ENCODE measurements around the gene MOGAT2. TPM values are rescaled to one million over a fixed set of nuclear protein-coding genes. Genes with fewer than 3 reads are reported as not detected.

The MOGAT2 gene
- total RNA-seq, 1 experiment from 2014 or later: 0.39 TPM

DNA sequence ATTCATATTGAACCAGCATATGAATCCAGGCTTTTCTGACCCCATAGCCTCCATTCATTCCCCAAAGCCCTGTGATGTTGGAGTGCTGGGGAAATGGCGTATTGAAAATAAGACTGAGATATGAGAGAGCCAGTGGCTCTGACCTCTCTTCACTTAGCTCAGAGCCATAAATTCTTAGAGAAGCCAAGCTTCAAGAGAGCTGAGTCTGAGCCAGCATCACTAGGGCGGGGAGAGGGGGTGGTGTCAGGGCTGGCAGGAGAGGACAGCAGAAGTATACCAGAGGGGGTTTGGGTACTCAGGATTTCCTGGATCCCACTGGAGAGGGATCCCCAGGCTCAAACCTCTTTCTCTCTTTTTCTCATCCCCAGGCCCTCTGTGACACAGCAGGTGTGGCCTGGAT, 16.7 kb upstream of the MOGAT2 start:
- ChIA-PET CTCF (interaction anchor here (1.0 kb wide), 1 partner anchor 54 kb away, joined by 6 read pairs; no protein-coding TSS in a partner anchor), POLR2A (no interaction called here)
- no peaks in the 10 kb centered on the region for H3K27me3 Mint-ChIP-seq (ENCODE audit: insufficient read depth, unreplicated experiment)
- Histone ChIP-seq H3K27me3 (replicated peaks; ENCODE audit: control insufficient read depth, insufficient read depth, low read length) (no peaks in the 10 kb centered on the region), H3K9me3 (peaks cover 5% of the 10 kb centered on the region; the same call in 1 of the 2 replicates), H3K4me1 (peaks cover 28% of the 10 kb centered on the region), H3K36me3 (ENCODE audit: control insufficient read depth, insufficient read depth, low read length) (no peaks in the 10 kb centered on the region), H3K4me3 (ENCODE audit: low read depth, low read length) (no peak overlapping the region)
- no TSS peak for BruUV-seq (replicated peaks)
- intact Hi-C loops (cut with micrococcal nuclease; ENCODE audit: unreplicated experiment): no loop called here
- H3K9me3 Mint-ChIP-seq (ENCODE audit: unreplicated experiment): peaks cover 19% of the 10 kb centered on the region
- H3K36me3 Mint-ChIP-seq (ENCODE audit: insufficient read depth, unreplicated experiment): peaks cover 18% of the 10 kb centered on the region
- DNase-seq: no peak
- TF ChIP-seq, protein P1, sequence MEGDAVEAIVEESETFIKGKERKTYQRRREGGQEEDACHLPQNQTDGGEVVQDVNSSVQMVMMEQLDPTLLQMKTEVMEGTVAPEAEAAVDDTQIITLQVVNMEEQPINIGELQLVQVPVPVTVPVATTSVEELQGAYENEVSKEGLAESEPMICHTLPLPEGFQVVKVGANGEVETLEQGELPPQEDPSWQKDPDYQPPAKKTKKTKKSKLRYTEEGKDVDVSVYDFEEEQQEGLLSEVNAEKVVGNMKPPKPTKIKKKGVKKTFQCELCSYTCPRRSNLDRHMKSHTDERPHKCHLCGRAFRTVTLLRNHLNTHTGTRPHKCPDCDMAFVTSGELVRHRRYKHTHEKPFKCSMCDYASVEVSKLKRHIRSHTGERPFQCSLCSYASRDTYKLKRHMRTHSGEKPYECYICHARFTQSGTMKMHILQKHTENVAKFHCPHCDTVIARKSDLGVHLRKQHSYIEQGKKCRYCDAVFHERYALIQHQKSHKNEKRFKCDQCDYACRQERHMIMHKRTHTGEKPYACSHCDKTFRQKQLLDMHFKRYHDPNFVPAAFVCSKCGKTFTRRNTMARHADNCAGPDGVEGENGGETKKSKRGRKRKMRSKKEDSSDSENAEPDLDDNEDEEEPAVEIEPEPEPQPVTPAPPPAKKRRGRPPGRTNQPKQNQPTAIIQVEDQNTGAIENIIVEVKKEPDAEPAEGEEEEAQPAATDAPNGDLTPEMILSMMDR (IDR thresholded peaks at IDR 0.05; ENCODE audit: insufficient read depth in 1 of 2, low read depth in 1 of 2, low read length in 1 of 2, severe bottlenecking in 1 of 2, unreplicated experiment in 1 of 2): no peak
- no peak overlapping the region for H3K4me3 Mint-ChIP-seq (ENCODE audit: unreplicated experiment)
- H3K27ac Mint-ChIP-seq (ENCODE audit: unreplicated experiment): no peak overlapping the region
- H3K4me1 Mint-ChIP-seq (ENCODE audit: low read depth, unreplicated experiment): peaks cover 58% of the 10 kb centered on the region

DNA sequence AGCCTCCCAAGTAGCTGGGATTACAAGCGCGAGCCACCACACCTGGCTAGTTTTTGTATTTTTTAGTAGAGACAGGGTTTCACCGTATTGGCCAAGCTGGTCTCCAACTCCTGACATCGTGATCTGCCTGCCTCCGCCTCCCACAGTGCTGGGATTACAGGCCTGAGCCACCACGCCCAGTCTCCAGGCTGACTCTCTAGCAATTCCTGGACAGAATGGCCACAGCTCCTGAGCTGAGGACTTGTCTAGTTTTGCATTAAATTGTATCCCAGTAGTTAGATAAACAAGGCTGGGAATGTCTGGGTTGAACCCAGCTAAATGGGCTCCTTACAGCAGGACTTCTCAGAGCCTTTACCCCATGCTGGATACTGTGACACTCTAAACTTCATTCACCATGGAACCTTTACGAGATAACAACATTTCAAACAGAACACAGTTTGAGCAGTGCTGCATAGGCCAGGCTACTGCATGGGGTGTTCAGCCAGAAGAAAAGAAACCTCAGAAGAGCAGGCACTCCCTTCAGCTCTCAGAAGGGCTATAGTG, 13.9 kb upstream of the MOGAT2 start:
- CTCF ChIA-PET: no interaction called here
- Mint-ChIP-seq H3K27me3 (ENCODE audit: insufficient read depth, unreplicated experiment) (no peaks in the 10 kb centered on the region), H3K4me3 (ENCODE audit: unreplicated experiment) (no peak overlapping the region), H3K9me3 (ENCODE audit: unreplicated experiment) (peaks cover 35% of the 10 kb centered on the region), H3K36me3 (ENCODE audit: insufficient read depth, unreplicated experiment) (peaks cover 6% of the 10 kb centered on the region), H3K27ac (ENCODE audit: unreplicated experiment) (no peak overlapping the region), H3K4me1 (ENCODE audit: low read depth, unreplicated experiment) (peaks cover 33% of the 10 kb centered on the region)
- H3K36me3 ChIP-seq (ENCODE audit: control insufficient read depth, insufficient read depth, low read length): no peaks in the 10 kb centered on the region
- BruUV-seq (replicated peaks): no TSS peak
- H3K9me3 ChIP-seq: peaks cover 22% of the 10 kb centered on the region
- intact Hi-C loops (cut with micrococcal nuclease; ENCODE audit: unreplicated experiment): no loop called here
- H3K4me3 ChIP-seq (ENCODE audit: low read depth, low read length): no peak overlapping the region
- peaks cover 11% of the 10 kb centered on the region for H3K4me1 ChIP-seq
- POLR2A ChIA-PET: no interaction called here
- no peak for DNase-seq
- TF ChIP-seq, protein P1 (IDR thresholded peaks at IDR 0.05; ENCODE audit: insufficient read depth in 1 of 2, low read depth in 1 of 2, low read length in 1 of 2, severe bottlenecking in 1 of 2, unreplicated experiment in 1 of 2): no peak
- no peaks in the 10 kb centered on the region for H3K27me3 ChIP-seq (replicated peaks; ENCODE audit: control insufficient read depth, insufficient read depth, low read length)

DNA sequence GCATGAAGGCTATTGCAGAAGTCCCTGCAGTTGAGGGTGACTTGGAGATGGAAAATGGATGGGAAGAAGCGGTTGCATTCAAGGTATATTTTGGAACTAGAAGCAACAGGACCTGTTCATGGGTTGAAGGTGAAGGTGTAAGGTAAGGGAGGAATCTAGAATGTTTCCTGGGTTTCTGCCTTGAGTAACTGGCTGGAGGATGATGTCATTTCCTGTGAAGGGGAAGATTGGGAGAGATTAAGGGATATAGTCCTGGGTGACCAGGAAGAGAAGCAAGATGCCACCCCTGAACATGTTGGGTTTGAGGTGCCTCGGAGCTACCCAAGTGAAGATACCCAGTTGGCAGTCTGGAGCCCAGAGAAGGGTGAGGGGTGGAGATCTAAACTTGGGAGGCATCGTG, 12.1 kb upstream of the MOGAT2 start:
- Mint-ChIP-seq H3K27me3 (ENCODE audit: insufficient read depth, unreplicated experiment) (no peaks in the 10 kb centered on the region), H3K9me3 (ENCODE audit: unreplicated experiment) (peaks cover 35% of the 10 kb centered on the region), H3K4me1 (ENCODE audit: low read depth, unreplicated experiment) (peaks cover 20% of the 10 kb centered on the region), H3K27ac (ENCODE audit: unreplicated experiment) (no peak overlapping the region), H3K4me3 (ENCODE audit: unreplicated experiment) (no peak overlapping the region), H3K36me3 (ENCODE audit: insufficient read depth, unreplicated experiment) (peaks cover 6% of the 10 kb centered on the region)
- Histone ChIP-seq H3K9me3 (peaks cover 23% of the 10 kb centered on the region), H3K4me3 (ENCODE audit: low read depth, low read length) (no peak overlapping the region), H3K4me1 (no peaks in the 10 kb centered on the region), H3K36me3 (ENCODE audit: control insufficient read depth, insufficient read depth, low read length) (no peaks in the 10 kb centered on the region), H3K27me3 (replicated peaks; ENCODE audit: control insufficient read depth, insufficient read depth, low read length) (no peaks in the 10 kb centered on the region)
- BruUV-seq (replicated peaks): no TSS peak
- no peak for DNase-seq
- intact Hi-C loops (cut with micrococcal nuclease; ENCODE audit: unreplicated experiment): no loop called here
- POLR2A ChIA-PET: no interaction called here
- TF ChIP-seq, protein P1 (IDR thresholded peaks at IDR 0.05; ENCODE audit: insufficient read depth in 1 of 2, low read depth in 1 of 2, low read length in 1 of 2, severe bottlenecking in 1 of 2, unreplicated experiment in 1 of 2): no peak
- CTCF ChIA-PET: interaction anchor here (0.6 to 1.4 kb wide), 10 partner anchors 8 to 1427 kb away, joined by 3 to 9 read pairs (median 4); partner anchors contain the start of gene DGAT2
